ENCODE measurements around the gene PIAS1.
A peak's percentile ranks its signal among the peaks of the same experiment; 100 is the strongest.
"Not testable (repeated sequence)": the region's sequence is repeated elsewhere in the genome, so short reads cannot be mapped to it uniquely, and the experiment has no call there.

The PIAS1 gene

GRCh38 chr15:68210821-68211655, 156.9 kb downstream of the PIAS1 start:
- no peaks in the 10 kb centered on the region for H3K9me3 ChIP-seq (ENCODE audit: control insufficient read depth, insufficient read depth, low read depth, low read length)
- ChIA-PET POLR2A (interaction anchor here (0.5 kb wide), 1 partner anchor 10 kb away, joined by 3 read pairs; no protein-coding TSS in a partner anchor), CTCF (interaction anchor here (0.5 to 2.8 kb wide), 14 partner anchors 9 to 1251 kb away, joined by 3 to 9 read pairs (median 3); no protein-coding TSS in a partner anchor)
- no peak overlapping the region for H3K4me3 ChIP-seq (ENCODE audit: low read depth, low read length)
- H3K36me3 ChIP-seq (ENCODE audit: control insufficient read depth in 2 of 2, insufficient read depth in 1 of 2, low read length in 2 of 2), result peaks cover 10 to 57% of the 10 kb centered on the region in 2 experiments; a peak in 2 of 3 replicates
- TF ChIP-seq EGR2 (tag by site-specific recombination; IDR thresholded peaks at IDR 0.05; ENCODE audit: low read depth), result peak; percentile 25; the same call in 1 of the 2 replicates
- peak; percentile 74; the same call in 1 of the 2 replicates for TF ChIP-seq GLIS2 (tag by site-specific recombination; IDR thresholded peaks at IDR 0.05)
- 0 out of 2 replicates have a peak, but pooled peaks have one; percentile 26 for TF ChIP-seq ZFHX2 (tag by site-specific recombination; conservative IDR thresholded peaks at IDR 0.05)
- TF ChIP-seq ZNF704 (tag by site-specific recombination; IDR thresholded peaks at IDR 0.05), result no peak
- 0 out of 2 replicates have a peak, but pooled peaks have one; percentile 19 for TF ChIP-seq GLIS1 (tag by site-specific recombination; IDR thresholded peaks at IDR 0.05)
- peak; percentile 22; the same call in 1 of the 2 replicates for TF ChIP-seq ZIC2 (tag by site-specific recombination; IDR thresholded peaks at IDR 0.05)
- TF ChIP-seq PATZ1 (tag by site-specific recombination; IDR thresholded peaks at IDR 0.05), result peak; percentile 87
- TF ChIP-seq, protein P1, sequence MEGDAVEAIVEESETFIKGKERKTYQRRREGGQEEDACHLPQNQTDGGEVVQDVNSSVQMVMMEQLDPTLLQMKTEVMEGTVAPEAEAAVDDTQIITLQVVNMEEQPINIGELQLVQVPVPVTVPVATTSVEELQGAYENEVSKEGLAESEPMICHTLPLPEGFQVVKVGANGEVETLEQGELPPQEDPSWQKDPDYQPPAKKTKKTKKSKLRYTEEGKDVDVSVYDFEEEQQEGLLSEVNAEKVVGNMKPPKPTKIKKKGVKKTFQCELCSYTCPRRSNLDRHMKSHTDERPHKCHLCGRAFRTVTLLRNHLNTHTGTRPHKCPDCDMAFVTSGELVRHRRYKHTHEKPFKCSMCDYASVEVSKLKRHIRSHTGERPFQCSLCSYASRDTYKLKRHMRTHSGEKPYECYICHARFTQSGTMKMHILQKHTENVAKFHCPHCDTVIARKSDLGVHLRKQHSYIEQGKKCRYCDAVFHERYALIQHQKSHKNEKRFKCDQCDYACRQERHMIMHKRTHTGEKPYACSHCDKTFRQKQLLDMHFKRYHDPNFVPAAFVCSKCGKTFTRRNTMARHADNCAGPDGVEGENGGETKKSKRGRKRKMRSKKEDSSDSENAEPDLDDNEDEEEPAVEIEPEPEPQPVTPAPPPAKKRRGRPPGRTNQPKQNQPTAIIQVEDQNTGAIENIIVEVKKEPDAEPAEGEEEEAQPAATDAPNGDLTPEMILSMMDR (tag by site-specific recombination; IDR thresholded peaks at IDR 0.05), result peak; percentile 83
- TF ChIP-seq ZNF311 (tag by site-specific recombination; IDR thresholded peaks at IDR 0.05; ENCODE audit: borderline replicate concordance), result no peak
- H3K27ac ChIP-seq (ENCODE audit: extremely low read depth, low read depth, low read length), result no peak overlapping the region
- no peaks in the 10 kb centered on the region for H3K4me1 ChIP-seq (ENCODE audit: control insufficient read depth, insufficient read depth, low read length)

GRCh38 chr15:68211656-68212320, 157.7 kb downstream of the PIAS1 start:
- H3K9me3 ChIP-seq (ENCODE audit: control insufficient read depth, insufficient read depth, low read depth, low read length), result no peaks in the 10 kb centered on the region
- ChIA-PET CTCF (interaction anchor here (0.6 to 2.8 kb wide), 5 partner anchors 10 to 1252 kb away, joined by 3 to 9 read pairs (median 5); no protein-coding TSS in a partner anchor), POLR2A (interaction anchor here (0.5 kb wide), 1 partner anchor 9 kb away, joined by 3 read pairs; no protein-coding TSS in a partner anchor)
- H3K4me3 ChIP-seq (ENCODE audit: low read depth, low read length), result no peak overlapping the region
- H3K27ac ChIP-seq (ENCODE audit: extremely low read depth, low read depth, low read length), result no peak overlapping the region
- H3K4me1 ChIP-seq (ENCODE audit: control insufficient read depth, insufficient read depth, low read length), result no peaks in the 10 kb centered on the region
- peaks cover 14 to 65% of the 10 kb centered on the region in 2 experiments for H3K36me3 ChIP-seq (ENCODE audit: control insufficient read depth in 2 of 2, insufficient read depth in 1 of 2, low read length in 2 of 2)
- no peak for TF ChIP-seq SP7 (tag by site-specific recombination; IDR thresholded peaks at IDR 0.05)
- 0 out of 2 replicates have a peak, but pooled peaks have one; percentile 20 for TF ChIP-seq GLIS2 (tag by site-specific recombination; IDR thresholded peaks at IDR 0.05)

DNA sequence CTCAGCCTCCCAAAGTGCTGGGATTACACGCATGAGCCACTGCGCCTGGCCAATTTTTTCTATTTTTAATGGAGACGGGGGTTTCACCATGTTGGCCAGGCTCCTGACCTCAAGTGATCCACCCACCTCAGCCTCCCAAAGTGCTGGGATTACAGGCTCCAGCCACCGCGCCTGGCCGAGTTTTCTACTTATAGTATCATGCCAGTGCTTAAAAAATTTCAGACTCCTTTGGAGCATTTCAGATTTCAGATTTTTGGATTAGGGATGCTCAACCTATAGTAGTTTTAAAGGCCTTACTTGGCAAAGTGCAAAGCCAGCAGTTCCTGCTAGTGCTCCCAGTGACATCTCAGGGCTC, 159.4 kb downstream of the PIAS1 start:
- H3K36me3 ChIP-seq (ENCODE audit: control insufficient read depth in 2 of 2, insufficient read depth in 1 of 2, low read length in 2 of 2), result peaks cover 22 to 68% of the 10 kb centered on the region in 2 experiments
- H3K4me3 ChIP-seq (ENCODE audit: low read depth, low read length); H3K9me3 ChIP-seq (ENCODE audit: control insufficient read depth, insufficient read depth, low read depth, low read length); POLR2A ChIA-PET; CTCF ChIA-PET; H3K27ac ChIP-seq (ENCODE audit: extremely low read depth, low read depth, low read length); H3K4me1 ChIP-seq (ENCODE audit: control insufficient read depth, insufficient read depth, low read length): not testable (repeated sequence)

All from HEK293 (cell line).